ENCODE results near the gene SASH3.
"Not testable (repeated sequence)": the region's sequence is repeated elsewhere in the genome, so short reads cannot be mapped to it uniquely, and the experiment has no call there.

Gene SASH3

DNA sequence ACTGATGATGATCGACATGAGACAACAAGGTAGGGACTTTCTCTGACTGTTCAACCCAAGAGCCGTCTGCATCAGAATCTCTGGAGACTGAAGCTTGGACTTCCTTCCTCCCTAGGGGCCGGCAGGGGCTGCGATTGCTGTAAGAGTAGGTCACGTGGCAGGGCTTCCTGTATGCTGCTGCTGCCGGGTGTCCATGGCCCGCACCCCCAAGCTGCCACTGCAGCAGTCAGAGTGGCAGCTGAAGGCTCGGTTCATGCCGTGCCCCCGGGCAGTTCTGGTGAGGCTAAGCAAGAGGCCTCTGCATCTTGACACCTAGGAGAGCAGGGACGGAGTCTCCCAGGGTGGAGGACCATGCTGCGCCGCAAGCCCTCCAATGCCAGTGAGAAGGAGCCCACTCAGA lies at the start of gene SASH3:
Gene SASH3, plus strand, starts transcription at position 203 of the 400 bp plus-strand sequence. Its CDS starts 149 bp downstream, at position 352.
- DNase-seq (ENCODE audit: low read depth), result peak; percentile 62

DNA sequence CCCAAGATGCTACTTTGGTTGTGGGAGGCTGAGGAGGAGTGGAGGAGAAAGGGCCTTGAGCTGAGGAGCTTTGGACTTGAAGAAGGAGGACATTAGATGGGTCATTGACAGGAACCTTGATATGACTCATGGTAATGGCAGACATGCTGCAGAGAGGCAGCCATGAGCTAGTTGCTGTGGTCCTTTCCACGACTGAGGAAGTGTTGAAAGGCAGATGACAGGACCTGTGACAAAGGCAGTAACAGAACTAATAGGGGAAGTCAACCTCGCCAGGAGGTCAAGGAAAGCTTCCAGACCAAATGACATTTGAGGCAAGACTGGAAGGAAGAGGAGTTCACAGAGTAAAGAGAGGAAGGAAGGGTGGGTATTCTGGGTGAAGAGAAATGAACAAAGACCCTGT lies 48.5 kb upstream of the SASH3 start:
- no peak for DNase-seq (ENCODE audit: low read depth)

DNA sequence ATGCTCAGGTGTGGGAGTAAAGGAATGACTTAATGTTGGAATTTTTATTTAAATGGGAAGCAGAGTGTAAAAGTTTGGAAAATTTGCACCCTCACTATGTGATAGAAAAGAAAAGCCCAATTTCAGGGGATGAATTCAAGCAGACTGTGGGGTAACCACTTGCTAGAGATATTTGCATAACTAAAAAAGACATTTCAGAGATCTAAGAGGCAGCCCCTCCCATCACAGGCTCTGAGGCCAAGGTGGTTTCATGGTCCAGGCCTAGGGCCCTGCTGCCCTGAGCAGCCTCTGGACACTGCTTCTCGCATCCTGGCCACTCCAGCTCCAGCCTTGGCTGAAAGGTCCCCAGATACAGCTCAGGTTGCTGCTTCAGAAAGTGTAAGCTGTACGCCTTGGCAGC lies 46.9 kb upstream of the SASH3 start:
- no peak for DNase-seq (ENCODE audit: low read depth)

DNA sequence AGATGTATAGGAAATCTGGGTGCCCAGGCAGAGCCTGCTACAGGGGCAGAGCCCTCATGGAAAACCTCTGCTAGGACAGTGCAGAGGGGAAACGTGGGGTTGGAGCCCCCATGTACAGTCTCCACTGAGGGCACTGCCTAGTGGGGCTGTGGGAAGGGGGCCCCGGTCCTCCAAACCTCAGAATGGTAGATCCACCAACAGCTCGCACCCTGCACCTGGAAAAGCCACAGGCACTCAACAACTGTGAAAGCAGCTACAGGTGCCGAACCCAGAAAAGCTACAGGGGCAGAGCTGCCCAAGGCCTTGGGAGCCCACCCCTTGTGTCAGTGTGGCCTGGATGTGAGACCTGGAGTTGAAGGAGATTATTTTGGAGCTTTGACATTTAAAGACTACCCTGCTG lies 46.4 kb upstream of the SASH3 start:
- no peak for DNase-seq (ENCODE audit: low read depth)

DNA sequence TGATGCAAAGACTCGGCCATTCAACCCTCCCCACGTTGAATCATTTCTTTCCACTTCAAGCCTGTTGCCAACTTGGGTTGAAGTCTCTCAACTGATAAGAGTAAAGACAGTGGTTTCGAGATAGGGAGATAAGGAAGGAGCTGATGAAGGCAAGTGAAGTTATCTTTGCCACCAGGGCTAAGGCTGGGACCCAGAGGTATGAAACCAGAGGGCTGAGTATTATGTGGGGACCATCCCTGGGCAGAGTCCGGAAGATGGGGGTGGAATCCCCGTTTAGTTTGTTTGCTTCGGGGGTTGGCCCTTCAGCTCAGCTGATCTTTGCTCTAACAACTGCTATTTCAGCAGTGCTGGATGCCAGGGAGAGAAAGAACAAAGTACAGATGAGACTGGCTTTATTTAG lies 43.3 kb upstream of the SASH3 start:
- DNase-seq (ENCODE audit: low read depth), result no peak

DNA sequence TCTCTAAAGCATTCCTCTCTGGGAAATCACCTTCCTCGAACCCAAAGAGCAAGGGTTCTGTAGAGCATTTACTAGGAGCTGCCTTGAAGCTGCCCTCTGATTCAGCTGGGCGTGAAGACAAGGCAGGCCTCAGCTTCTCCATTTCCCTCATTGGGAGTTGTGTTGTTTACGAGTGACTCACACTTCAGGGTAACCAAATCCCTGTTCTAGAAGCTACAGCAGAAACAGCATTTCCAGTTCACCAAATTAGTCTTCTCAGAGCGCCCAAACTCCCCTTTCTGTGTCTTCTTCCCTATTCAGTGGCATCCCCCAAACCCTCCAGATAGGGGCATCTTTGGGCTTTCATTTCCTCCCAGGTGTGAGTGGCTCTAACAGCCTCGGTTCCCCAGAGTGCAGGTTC lies 41.8 kb upstream of the SASH3 start:
- DNase-seq (ENCODE audit: low read depth), result no peak

DNA sequence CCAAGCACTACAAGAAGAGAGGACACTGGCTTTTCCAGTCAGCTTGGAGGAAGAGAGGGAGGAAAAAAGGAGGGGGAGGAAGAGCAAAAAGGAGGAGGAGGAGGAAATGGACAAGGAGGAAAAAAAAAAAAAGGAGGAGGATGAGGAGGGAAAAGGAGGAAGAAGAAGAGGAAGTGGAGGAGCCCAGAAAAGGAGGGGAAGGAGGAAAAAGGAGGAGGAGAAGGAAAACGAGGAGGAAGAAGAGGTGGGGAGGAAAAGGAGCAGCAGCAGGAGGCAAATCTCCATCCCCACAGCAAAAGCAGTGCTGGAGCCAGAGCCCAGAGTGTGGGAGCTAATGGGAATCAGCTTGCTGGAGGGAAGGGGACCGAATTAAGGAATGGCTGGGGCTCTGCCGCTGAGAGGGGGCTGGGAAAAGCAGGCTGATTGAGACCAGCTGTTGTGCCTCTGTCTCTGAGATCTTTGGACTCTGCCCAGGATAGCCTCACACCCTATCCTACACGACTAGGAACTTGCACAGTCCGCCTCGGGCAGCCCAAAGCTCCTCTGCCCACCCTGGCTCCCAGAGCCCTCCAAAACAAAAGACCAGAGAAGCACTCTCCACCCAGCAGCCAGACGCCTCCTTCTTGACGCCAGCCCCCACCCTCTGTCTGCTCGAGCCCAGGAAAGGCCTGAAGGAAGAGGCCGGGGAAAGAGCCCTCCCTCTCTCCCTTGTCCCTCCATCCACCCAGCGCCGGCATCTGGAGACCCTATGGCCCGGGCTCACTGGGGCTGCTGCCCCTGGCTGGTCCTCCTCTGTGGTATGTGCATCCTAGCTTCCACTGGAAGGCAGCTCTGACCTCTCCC lies 41.1 kb upstream of the SASH3 start, which contains the start of gene XPNPEP2:
Gene XPNPEP2, plus strand, starts transcription at position 514 of the 843 bp plus-strand sequence. Its CDS starts 235 bp downstream, at position 749.
- no peak for DNase-seq (ENCODE audit: low read depth)

DNA sequence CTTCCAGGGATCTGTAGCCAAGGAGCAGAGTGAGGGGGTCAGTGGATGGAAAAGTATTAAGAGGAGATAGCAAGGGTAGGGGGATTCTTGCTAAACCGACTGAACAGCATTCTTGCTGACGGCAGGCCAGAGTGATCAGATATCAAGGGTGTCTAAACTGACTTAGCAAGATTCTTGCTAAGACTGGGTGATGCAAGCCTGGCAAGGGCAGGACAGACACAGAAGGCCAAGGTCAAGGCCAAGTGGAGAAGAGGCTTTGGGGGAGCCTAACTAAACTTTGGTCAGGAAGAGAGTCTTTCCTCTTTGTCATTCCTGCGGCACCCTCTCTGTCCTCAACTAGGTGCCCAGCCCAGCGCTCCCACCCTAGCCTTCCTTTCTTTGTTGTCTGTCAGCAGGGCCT lies 40.2 kb upstream of the SASH3 start:
- DNase-seq (ENCODE audit: low read depth), result no peak

DNA sequence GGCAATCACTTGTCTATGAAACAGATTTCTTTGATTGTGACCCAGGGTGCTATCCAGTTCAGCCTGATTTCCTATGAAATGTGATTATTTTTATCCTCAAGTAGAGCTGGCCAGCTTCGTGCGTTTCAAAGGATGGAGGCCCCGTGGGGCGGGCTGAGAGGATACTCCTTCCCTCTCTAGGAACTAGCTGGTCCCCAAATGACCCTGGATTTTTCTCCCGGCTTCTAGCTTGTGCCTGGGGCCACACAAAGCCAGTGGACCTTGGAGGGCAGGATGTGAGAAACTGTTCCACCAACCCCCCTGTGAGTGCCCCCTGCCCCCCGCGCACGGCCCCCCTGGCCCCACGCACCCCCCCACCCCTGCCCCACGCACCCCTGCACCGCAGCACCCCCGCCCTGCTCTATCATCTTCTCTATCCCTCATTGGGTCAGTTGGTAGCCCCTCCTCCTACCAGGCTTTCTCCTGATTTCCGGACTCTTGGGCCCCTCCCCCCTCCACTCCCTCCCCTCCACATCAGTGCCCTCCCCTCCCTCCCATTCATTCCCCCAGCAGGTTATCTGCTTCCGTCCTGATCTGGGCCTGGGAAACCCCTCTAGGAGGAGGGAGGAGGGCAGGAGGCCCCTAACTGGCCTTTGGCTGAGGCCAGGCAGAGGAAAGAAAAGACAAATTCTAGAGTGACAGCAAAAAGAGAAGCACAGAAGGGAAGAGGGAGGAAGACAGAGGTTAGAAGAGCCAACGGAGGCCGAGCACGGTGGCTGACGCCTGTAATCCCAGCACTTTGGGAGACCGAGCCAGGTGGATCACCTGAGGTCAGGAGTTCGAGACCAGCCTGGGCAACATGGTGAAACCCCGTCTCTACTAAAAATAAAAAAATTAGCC lies 37.6 kb upstream of the SASH3 start:
- no peak for DNase-seq (ENCODE audit: low read depth)

DNA sequence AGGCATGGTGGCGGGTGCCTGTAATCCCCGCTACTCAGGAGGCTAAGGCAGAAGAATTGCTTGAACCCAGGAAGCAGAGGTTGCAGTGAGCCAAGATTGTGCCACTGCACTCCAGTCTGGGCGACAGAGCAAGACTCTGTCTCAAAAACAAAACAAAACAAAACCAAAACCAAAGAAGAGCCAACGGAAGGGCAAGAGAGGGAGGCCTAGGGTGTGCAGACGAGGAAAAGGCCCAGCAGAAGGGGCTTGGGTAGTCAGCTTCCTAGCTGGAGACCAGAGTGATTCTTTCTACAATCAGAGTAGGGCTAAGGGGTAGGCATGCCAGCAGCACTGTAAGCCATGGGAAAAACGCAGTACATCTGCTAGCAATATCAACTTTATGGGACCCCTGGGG lies 37.0 kb upstream of the SASH3 start:
- DNase-seq (ENCODE audit: low read depth), result not testable (repeated sequence)

DNA sequence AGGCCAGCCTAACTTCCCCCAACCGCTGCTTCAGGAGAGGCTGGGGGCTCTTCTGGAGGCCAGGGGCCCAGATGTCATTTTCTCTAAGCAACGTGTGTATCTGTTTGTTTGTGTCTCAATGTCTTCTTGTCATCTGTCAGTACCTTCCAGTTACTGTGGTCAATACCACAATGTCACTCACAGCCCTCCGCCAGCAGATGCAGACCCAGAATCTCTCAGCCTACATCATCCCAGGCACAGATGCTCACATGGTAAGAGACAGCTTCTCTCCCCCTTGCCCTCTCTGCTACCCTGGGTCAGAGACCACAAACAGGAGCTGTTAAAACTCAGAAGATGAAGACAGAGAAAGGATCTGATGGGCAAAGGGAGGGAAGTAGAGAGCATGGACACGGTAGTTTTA lies 35.9 kb upstream of the SASH3 start:
- DNase-seq (ENCODE audit: low read depth), result no peak

DNA sequence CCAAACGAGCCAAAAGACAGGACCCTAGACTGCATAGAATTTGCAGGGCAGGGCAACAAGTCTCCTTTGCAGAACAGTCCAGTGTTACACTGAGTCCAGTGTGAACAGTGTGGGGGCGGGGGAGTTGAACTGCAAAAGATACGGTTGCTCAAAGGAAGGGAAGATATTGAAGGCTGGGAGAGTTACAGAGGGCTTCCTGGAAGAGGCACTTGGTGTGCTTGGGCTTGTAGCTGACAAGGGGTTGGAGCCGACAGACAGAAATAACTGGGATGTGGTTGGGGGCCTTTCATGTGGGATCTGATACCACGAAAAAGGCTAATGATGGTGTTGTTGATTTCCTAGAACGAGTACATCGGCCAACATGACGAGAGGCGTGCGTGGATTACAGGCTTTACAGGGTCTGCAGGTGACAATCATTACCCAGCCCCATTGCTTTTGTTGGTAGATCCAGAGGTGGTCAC lies 34.9 kb upstream of the SASH3 start:
- DNase-seq (ENCODE audit: low read depth), result no peak

DNA sequence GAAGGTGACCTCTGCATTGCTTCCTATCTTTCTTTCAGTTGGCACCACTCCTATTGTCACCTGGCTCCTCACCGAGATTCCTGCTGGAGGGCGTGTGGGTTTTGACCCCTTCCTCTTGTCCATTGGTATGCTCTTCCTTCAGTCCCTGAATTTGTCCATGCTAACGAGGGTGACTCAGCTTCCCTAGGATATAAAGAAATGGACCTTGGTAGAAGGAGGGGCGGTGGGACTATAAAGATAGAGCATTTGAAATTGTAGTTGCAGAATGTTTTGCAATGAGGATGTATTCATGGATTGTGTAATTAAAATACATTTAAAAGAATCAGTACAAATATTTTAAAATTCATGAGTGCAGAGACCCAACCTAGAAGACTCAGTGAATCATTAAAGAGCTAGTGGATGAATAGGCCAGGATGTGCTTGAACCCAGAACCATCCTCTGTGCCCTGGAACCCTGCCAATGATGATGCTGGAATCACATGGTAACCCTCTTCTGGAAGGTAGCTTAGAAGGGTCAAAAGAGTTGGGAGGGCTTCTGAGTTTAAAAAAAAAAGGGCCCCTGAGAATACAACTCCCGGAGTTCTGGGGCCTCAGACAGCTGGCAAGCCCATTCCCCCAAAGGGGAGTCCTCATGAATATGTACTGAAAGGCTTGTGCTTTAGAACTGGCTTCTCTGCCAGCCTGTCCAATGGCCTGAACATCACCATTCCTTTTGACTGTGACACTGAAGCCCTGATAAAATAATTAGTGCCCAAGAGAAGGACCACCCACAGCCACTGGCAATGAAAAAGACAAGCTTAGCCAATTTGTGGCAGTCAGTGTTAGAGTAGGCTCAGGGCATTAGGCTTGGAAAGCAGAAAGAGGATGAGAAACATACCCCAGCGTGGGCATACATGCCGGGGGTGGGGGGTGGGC lies 32.9 kb upstream of the SASH3 start:
- no peak for DNase-seq (ENCODE audit: low read depth)

DNA sequence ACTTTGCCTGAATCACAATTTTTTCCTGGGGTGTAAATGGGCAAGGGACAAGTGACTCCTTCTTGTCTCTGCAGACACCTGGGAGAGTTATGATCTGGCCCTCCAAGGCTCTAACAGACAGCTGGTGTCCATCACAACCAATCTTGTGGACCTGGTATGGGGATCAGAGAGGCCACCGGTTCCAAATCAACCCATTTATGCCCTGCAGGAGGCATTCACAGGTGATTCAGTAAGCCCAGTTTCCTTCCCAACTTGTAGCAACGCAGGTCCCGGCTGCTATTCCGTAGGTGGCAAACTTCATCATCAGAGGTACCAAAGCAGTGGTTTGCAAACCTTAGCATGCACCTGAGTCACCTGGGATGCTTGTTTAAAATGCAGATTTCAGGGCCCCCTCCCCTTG lies 32.2 kb upstream of the SASH3 start:
- no peak for DNase-seq (ENCODE audit: low read depth)

DNA sequence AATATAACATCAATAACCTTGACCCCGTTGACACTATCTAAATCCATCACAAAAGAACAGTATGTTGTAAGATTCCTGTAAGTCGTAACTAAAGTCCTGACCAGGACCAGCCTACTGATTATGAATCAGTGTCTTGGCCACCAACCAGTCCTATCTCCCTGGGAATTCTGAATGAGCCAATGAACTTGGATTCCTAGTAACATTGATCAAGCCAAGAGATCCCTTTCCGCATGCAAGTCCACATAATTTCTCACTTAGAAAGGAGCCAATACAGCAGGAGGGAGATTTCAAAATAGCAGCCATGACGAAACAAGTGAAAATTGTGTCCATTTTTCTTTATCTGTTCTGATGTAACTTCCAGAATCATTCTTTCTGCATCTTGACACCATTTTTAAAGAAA lies 31.4 kb upstream of the SASH3 start:
- DNase-seq (ENCODE audit: low read depth), result no peak

DNA sequence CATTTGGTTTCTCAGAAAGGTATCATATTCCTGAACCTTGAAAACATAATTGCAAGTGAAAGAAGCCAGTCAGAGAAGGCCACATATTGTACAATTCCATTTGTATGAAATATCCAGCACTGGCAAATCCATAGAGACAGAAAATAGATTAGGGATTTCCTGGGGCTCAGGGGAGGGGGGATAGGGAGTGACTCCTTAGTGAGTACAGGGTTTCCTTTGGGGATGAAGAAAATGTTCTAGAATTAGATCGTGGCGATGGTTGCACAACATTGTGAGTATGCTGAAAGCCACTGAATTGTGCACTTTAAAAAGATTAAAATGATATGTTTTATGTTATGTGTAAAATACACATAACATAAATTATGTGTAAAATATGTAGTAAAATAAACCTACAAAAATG lies 30.7 kb upstream of the SASH3 start:
- DNase-seq (ENCODE audit: low read depth), result no peak

DNA sequence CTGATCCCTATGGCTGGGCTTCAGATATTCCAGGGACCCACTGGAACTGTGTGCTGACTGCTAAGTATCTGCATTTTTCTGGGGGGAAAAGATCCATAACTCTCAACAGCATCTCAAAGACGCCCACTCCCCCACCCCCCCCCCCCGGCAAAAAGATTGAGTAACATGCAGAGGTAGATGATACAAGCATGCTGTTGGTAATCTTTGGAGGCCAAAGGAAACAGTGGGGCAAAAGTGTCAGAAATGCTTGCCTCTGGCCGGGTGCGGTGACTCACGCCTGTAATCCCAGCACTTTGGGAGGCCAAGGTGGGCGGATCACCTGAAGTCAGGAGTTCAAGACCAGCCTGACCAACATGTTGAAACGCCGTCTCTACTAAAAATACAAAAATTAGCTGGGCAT lies 28.8 kb upstream of the SASH3 start:
- no peak for DNase-seq (ENCODE audit: low read depth)

DNA sequence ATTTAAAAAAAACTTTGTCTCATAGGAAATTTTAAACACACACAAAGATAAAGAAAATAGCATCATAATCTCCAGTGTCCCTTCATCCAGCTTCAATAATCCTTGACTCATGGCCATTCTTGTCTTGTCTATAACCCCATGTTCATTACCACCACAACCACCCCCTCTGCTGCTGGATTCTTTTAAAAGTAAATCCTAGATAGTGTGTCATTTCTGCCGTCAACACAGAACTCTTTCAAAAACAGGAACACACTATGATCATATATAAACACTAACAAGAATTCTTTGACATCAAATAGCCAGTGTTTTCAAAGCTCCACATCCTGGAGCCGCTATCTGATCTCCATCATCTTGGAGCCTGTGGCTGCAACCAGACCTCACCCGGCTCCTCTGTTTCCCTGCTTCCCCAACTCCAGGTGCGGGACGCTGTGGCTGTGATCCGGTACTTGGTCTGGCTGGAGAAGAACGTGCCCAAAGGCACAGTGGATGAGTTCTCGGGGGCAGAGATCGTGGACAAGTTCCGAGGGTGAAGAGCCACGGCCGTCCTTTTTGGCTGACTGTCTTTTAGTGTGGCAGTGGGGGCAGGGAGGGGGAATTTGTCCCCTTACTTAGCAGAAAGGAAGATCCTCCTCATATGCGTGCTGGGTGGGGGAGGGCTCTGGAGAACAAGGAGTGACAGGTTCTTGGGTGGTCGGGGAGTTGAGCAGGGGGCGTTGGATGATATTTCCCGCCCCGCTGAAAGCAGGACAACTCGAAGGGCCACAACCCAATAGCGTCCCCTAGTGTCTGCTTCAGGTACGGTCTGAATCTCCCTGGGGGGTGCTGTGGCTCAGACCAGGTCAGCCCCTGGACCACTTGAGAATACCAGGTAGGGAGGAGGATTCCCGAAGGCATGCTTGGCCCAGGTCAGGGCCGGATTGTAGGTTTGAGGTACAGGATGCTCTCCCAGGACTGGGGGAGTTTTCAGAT lies 25.4 kb upstream of the SASH3 start:
- DNase-seq (ENCODE audit: low read depth), result no peak

DNA sequence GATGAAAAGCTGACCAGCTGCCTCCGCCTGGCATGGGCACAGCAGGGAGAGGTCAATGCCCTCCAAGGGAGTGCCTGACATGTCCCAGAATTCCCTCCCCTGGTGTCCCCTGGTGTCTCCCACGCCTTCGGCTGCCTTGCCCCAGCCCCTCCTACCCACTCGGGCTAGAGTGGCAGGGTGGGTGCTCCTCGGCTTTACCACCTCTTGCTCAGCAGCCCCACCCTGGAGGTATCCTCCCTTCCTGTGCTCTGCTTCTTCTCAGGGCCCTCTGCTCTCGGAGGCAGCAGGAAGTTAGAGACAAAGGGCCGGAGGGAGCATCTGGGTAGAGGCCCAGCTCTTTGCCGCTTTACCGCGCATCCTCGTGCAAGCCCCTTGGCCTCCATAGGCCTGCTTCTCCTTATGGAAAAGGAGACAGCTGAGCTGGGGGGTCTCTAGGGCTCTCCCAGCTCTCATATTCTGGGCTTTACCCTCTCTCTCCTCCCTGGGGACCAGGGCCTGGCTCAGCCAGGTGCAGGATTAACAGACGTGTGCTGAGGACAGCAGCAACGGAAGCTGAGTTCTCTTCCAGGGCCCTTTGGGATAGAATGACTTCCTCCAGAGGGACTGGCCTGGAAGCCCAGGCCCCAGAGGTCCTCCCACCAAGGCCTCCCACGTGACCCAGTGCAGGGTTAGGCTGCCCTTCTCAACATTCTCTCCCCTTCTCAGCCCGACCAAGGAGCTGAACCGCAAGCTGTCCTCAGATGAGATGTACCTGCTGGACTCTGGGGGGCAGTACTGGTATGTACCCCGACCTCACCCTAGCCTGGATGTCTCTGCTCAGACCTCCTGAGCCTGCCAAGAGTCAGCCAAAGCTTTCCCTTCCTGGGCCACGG lies 23.7 kb upstream of the SASH3 start:
- DNase-seq (ENCODE audit: low read depth), result no peak

DNA sequence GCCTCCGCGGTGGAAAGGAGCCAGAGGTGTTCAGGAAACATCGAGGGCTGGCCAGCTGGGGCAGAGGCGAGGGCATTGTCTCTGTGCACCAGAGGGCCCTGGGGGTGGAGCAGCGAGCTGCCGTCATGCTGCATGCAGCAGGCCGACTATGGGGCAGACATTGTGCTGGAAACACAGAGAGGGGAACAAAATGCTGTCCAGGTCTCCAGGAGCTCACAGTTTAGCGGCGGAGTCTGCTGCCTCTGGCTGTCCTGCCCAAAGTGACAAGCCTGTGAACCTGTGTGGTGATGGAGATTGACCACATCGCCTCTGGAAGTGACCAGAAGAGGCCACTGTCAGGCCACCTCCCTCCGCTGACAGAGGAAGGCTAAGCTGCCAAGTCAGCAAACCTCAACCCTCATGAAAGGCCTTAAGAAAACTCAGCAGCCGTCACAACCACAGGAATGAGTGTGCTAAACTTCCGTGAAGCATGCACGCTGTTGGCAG lies 20.1 kb upstream of the SASH3 start:
- DNase-seq (ENCODE audit: low read depth), result peak; percentile 41

Measured in T-helper 22 cell (primary cell).